ENCODE results near the gene S100A7.

GRCh38 chr1:153503766-153504165 is 43.3 kb upstream of the S100A7 start:
- TF ChIP-seq CTCF (IDR thresholded peaks at IDR 0.05; ENCODE audit: insufficient read depth, low read length, poor library complexity, severe bottlenecking) (no peak), EZH2phosphoT487 (conservative IDR thresholded peaks at IDR 0.05; ENCODE audit: low read length) (no peak)

All from SU-DHL-6 (cell line).